Ascending aorta (tissue), 2 donors: ENCODE results near the gene FZR1. TPM values are rescaled to one million over a fixed set of nuclear protein-coding genes. Genes with fewer than 3 reads are reported as not detected.

Experiments used
- DNase-seq, 2 donors: peaks; one replicate each; pipeline ENCODE4 v3.0.0-alpha.2; 2019; ENCODE audit warnings: low spot score in 2 of 2
- H3K27ac ChIP-seq, 2 donors: fragments of 200-600 bp; sonication (generic); one replicate each; pipeline ENCODE4 v1.5.1; 2016 to 2017; ENCODE audit warnings: mild to moderate bottlenecking in 1 of 2
- H3K27me3 ChIP-seq: fragments of 200-600 bp; sonication (generic); one replicate; pipeline ENCODE4 v1.5.1; 2017
- H3K36me3 ChIP-seq, 2 donors: fragments of 200-600 bp; sonication (generic); one replicate each; pipeline ENCODE4 v1.5.1; 2016
- H3K4me1 ChIP-seq, 2 donors: fragments of 200-600 bp; sonication (generic); one replicate each; pipeline ENCODE4 v1.5.1; 2016 to 2017; ENCODE audit warnings: mild to moderate bottlenecking in 1 of 2
- H3K4me3 ChIP-seq, 2 donors: fragments of 200-600 bp; sonication (generic); one replicate each; pipeline ENCODE4 v1.5.1; 2016 to 2017; ENCODE audit warnings: mild to moderate bottlenecking in 1 of 2
- H3K9me3 ChIP-seq, 2 donors: fragments of 200-600 bp; sonication (generic); one replicate each; pipeline ENCODE4 v1.5.1; 2016
- intact Hi-C: fragments of 100-400 bp; cut with DNase I; formaldehyde crosslinking; loops from one replicate; pipeline ENCODE4 v1.15.1; 2023
- total RNA-seq: library from RNA; depleted of rRNA; stranded (reverse); fragments of >200 nt; gene quantifications from one replicate; pipeline ENCODE4 v1.1.0, GENCODE V29; 2016
- TF ChIP-seq, protein P1 (sequence below), 3 experiments: fragments of 200-600 bp in 2 of 3; fragments of 450-650 bp in 1 of 3; sonication (generic) in 2 of 3; IDR thresholded peaks; one replicate each; pipeline ENCODE4 v1.5.1; 2016 to 2019; ENCODE audit warnings: antibody characterized with exemption in 3 of 3, mild to moderate bottlenecking in 1 of 3, moderate library complexity in 1 of 3

The FZR1 gene
- total RNA-seq, 1 donor from 2014 or later: 56.8 TPM

DNA sequence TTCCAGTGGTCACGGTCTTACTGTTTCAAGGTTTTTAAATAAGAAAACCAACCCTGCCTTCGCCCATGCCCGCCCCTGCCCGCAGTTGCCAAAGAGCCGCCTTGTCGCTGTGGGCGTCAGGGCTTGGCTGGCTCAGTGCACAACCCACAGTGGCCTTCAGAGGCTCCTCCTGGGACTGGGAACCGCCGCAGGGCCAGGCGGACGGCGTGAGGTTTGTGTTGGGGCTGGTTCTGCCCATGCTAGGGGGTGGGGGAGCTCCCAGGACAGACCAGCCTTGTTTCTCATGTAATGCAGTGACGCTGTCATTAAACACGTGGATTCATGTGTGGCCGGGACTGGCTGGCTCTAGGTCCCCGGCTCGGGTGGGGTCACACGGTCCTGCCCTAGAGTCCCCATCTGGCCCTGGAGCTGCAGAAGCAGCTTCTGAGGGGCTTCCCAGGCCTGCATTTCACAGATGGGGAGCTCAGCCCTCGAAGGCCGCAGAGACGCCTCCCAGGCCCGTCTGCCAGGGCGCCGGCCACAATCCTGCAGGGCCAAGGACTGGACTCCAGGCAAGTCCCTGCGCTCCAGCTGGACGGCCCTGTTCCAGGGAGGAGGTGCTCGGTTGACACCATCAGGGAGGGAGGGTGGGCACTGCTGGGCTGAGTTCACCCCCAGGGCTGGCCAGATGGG is 30.5 kb downstream of the FZR1 start:
- TF ChIP-seq, protein P1, sequence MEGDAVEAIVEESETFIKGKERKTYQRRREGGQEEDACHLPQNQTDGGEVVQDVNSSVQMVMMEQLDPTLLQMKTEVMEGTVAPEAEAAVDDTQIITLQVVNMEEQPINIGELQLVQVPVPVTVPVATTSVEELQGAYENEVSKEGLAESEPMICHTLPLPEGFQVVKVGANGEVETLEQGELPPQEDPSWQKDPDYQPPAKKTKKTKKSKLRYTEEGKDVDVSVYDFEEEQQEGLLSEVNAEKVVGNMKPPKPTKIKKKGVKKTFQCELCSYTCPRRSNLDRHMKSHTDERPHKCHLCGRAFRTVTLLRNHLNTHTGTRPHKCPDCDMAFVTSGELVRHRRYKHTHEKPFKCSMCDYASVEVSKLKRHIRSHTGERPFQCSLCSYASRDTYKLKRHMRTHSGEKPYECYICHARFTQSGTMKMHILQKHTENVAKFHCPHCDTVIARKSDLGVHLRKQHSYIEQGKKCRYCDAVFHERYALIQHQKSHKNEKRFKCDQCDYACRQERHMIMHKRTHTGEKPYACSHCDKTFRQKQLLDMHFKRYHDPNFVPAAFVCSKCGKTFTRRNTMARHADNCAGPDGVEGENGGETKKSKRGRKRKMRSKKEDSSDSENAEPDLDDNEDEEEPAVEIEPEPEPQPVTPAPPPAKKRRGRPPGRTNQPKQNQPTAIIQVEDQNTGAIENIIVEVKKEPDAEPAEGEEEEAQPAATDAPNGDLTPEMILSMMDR (IDR thresholded peaks at IDR 0.05): no peak
- intact Hi-C loops: no loop called here
- H3K27me3 ChIP-seq: no peaks in the 10 kb centered on the region
- H3K36me3 ChIP-seq: peaks cover 50 to 55% of the 10 kb centered on the region in 2 donors
- H3K4me3 ChIP-seq: no peak overlapping the region
- H3K4me1 ChIP-seq: no peaks in the 10 kb centered on the region
- H3K27ac ChIP-seq: no peak overlapping the region
- H3K9me3 ChIP-seq: peaks cover 0 to 3% of the 10 kb centered on the region in 2 donors
- DNase-seq: no peak

DNA sequence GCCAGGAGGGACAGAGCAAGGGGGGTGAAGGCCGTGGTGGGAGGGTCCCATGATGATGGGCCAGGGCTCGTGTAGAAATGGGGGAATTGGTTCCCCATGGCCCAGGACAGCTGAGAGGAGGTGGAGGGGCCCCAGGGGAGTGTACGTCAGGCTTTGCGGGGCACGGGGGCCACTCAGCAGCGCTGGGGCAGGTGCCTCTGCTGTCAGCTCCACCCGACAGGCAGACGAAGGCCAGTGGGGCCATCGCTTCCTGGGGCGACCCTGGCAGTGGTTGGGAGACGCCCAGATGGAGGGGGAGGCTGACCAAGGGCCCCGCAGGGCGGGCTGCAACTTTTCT is 31.0 kb downstream of the FZR1 start:
- Histone ChIP-seq H3K9me3 (peaks cover 0 to 3% of the 10 kb centered on the region in 2 donors), H3K27me3 (no peaks in the 10 kb centered on the region), H3K36me3 (peaks cover 45 to 50% of the 10 kb centered on the region in 2 donors), H3K27ac (no peak overlapping the region), H3K4me1 (no peaks in the 10 kb centered on the region), H3K4me3 (no peak overlapping the region)
- intact Hi-C loops: no loop called here
- no peak for DNase-seq
- TF ChIP-seq, protein P1 (IDR thresholded peaks at IDR 0.05): no peak

DNA sequence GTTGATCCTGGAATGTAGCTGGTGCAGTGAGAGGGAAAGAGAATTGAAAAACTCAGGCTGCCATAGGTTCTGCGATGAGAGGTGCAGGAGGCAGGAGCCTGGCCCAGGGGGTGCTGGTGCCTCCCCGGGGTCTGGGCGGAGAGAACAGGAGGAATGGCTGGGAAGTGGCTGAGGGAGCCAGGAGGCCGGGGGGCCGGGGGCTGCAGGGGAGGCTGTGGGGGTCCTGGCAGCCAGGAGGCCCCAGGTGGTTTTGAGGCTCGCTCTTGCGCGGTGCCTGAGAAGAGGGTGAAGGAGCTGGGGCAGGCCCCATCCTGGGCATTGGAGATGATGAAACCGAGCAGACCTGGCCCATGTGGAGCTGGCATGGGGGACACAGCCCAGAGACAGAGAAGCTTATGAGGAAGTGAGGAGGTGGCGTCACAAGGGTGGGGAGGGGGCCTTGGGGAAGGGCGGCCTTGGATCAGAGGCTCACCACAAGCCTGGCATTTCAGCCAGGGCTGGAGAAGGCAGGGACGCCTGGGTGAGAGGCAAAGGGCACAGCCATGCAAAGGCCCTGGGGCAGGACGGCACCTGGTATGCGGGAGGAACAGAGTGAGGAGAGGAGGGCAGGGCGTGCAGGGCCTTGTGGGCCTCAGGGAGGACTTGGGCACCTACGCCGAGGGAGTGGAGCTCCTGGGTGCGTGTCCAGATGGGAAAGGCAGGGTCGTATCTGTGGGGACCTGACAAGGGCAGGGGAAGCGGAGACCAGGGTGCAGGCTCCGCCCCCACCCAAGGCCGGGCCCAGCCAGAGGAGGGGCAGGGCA is 31.5 kb downstream of the FZR1 start:
- Histone ChIP-seq H3K4me1 (no peaks in the 10 kb centered on the region), H3K27me3 (no peaks in the 10 kb centered on the region), H3K4me3 (no peak overlapping the region), H3K36me3 (peaks cover 39 to 45% of the 10 kb centered on the region in 2 donors), H3K9me3 (peaks cover 0 to 3% of the 10 kb centered on the region in 2 donors), H3K27ac (no peak overlapping the region)
- no peak for DNase-seq
- intact Hi-C loops: no loop called here
- TF ChIP-seq, protein P1 (IDR thresholded peaks at IDR 0.05): no peak

DNA sequence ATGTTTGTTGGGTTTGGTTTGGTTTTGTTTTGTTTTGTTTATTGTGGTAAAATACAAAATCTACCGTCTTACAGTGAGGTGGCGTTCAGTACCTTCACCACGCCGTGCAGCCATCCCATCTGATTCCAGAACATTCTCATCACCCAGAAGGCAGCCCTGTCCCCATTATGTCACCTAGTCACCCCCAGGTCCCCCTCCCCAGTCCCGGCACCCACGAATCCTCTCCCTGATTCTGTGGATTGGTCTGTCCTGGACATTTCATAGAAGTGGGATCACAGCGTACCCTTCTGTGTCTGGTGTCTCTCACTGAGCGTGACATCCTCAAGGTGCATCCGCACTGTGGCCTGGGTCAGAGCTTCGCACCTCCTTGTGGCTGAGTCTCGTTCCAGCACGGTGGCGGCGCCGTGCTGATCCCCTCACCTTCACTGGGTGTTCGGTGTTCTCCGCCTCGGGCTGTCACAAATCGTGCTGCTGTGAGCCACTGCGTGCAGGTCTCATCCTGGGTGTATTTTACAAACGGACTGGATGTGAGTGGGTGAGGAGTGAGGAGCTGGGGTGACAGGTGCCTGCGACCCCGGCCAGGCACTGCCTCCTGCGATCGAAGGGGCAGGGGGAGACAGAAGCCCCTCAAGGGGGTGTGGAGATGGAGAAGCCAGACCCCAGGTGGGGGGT is 32.3 kb downstream of the FZR1 start:
- Histone ChIP-seq H3K36me3 (peaks cover 31 to 37% of the 10 kb centered on the region in 2 donors), H3K27ac (no peak overlapping the region)
- intact Hi-C loops: no loop called here

More for the DNA sequence above, 32.3 kb downstream of the FZR1 start:
- H3K4me3 ChIP-seq: no peak overlapping the region
- TF ChIP-seq, protein P1 (IDR thresholded peaks at IDR 0.05): no peak
- no peaks in the 10 kb centered on the region for H3K27me3 ChIP-seq
- no peak for DNase-seq
- peaks cover 0 to 6% of the 10 kb centered on the region in 2 donors for H3K4me1 ChIP-seq
- H3K9me3 ChIP-seq: peaks cover 0 to 3% of the 10 kb centered on the region in 2 donors
